ENCODE data around the gene SOWAHB. TPM values are rescaled to one million over a fixed set of nuclear protein-coding genes. Genes with fewer than 3 reads are reported as not detected.

Gene SOWAHB
- total RNA-seq, 2 donors from 2014 or later: 4.2 to 5.6 TPM

- WGBS, 2 donors: 78 to 95% methylated on average over 5 of the region's 5 CpGs
- H3K27ac ChIP-seq: no peak overlapping the region
- H3K4me1 ChIP-seq: no peaks in the 10 kb centered on the region
- ATAC-seq: no peak
- H3K27me3 ChIP-seq: no peaks in the 10 kb centered on the region
- H3K9me3 ChIP-seq: no peaks in the 10 kb centered on the region
- DNase-seq: no peak
- H3K4me3 ChIP-seq: no peak overlapping the region
- intact Hi-C loops (cut with DNase I): no loop called here
- H3K36me3 ChIP-seq (replicated peaks in 1 of 2; ENCODE audit: insufficient read depth in 1 of 2, low read depth in 2 of 2): no peaks in the 10 kb centered on the region
- TF ChIP-seq POLR2A (IDR thresholded peaks at IDR 0.05): no peak
- TF ChIP-seq CTCF (IDR thresholded peaks at IDR 0.05): no peak
Observed at GRCh38 chr4:76923619-76924357, 25.8 kb upstream of the SOWAHB start.

GRCh38 chr4:76920715-76921114, 22.8 kb upstream of the SOWAHB start:
- ATAC-seq: no peak
- intact Hi-C loops (cut with DNase I): no loop called here

GRCh38 chr4:76909711-76910110, 11.8 kb upstream of the SOWAHB start:
- Histone ChIP-seq H3K36me3 (replicated peaks in 1 of 2; ENCODE audit: insufficient read depth in 1 of 2, low read depth in 2 of 2) (no peaks in the 10 kb centered on the region), H3K9me3 (no peaks in the 10 kb centered on the region), H3K27me3 (no peaks in the 10 kb centered on the region), H3K4me3 (no peak overlapping the region), H3K4me1 (no peaks in the 10 kb centered on the region), H3K27ac (no peak overlapping the region)
- DNase-seq (no peak), ATAC-seq (no peak)
- intact Hi-C loops (cut with DNase I): no loop called here
- TF ChIP-seq CTCF (IDR thresholded peaks at IDR 0.05): no peak
- TF ChIP-seq POLR2A (IDR thresholded peaks at IDR 0.05): no peak
- WGBS, 2 donors: 55 to 67% methylated on average over 1 of the region's 1 CpG

More at GRCh38 chr4:76920715-76921114, 22.8 kb upstream of the SOWAHB start:
- Histone ChIP-seq H3K4me3 (no peak overlapping the region), H3K9me3 (no peaks in the 10 kb centered on the region), H3K4me1 (no peaks in the 10 kb centered on the region), H3K27ac (no peak overlapping the region), H3K36me3 (replicated peaks in 1 of 2; ENCODE audit: insufficient read depth in 1 of 2, low read depth in 2 of 2) (no peaks in the 10 kb centered on the region), H3K27me3 (no peaks in the 10 kb centered on the region)
- DNase-seq: no peak
- no peak for TF ChIP-seq POLR2A (IDR thresholded peaks at IDR 0.05)
- no peak for TF ChIP-seq CTCF (IDR thresholded peaks at IDR 0.05)

- no peaks in the 10 kb centered on the region for H3K27me3 ChIP-seq
- ATAC-seq (no peak), DNase-seq (no peak)
- H3K4me1 ChIP-seq: no peaks in the 10 kb centered on the region
- WGBS, 2 donors: 64 to 85% methylated on average over 1 of the region's 1 CpG
- TF ChIP-seq POLR2A (IDR thresholded peaks at IDR 0.05): no peak
- TF ChIP-seq CTCF (IDR thresholded peaks at IDR 0.05): no peak
- H3K9me3 ChIP-seq: no peaks in the 10 kb centered on the region
- H3K4me3 ChIP-seq: no peak overlapping the region
- H3K27ac ChIP-seq: no peak overlapping the region
- H3K36me3 ChIP-seq (replicated peaks in 1 of 2; ENCODE audit: insufficient read depth in 1 of 2, low read depth in 2 of 2): no peaks in the 10 kb centered on the region
- intact Hi-C loops (cut with DNase I): no loop called here
Observed at GRCh38 chr4:76905521-76905920, 7.6 kb upstream of the SOWAHB start.

- H3K4me3 ChIP-seq: no peak overlapping the region
Observed at GRCh38 chr4:76904646-76905190, 6.8 kb upstream of the SOWAHB start.

More at GRCh38 chr4:76904646-76905190, 6.8 kb upstream of the SOWAHB start:
- H3K36me3 ChIP-seq (replicated peaks in 1 of 2; ENCODE audit: insufficient read depth in 1 of 2, low read depth in 2 of 2): no peaks in the 10 kb centered on the region
- H3K9me3 ChIP-seq: no peaks in the 10 kb centered on the region
- DNase-seq (no peak), ATAC-seq (no peak)
- no peaks in the 10 kb centered on the region for H3K27me3 ChIP-seq
- WGBS, 2 donors: 74 to 80% methylated on average over 4 of the region's 4 CpGs
- H3K4me1 ChIP-seq: peaks cover 1% of the 10 kb centered on the region
- H3K27ac ChIP-seq: no peak overlapping the region
- TF ChIP-seq POLR2A (IDR thresholded peaks at IDR 0.05) (no peak), CTCF (IDR thresholded peaks at IDR 0.05) (no peak)
- intact Hi-C loops (cut with DNase I): no loop called here

All from body of pancreas (tissue), 4 donors.